GM18498 (cell line): ENCODE data around the gene KLHL29.

ENCODE experiments used
- ATAC-seq: cut with Tn5 transposase; IDR thresholded peaks from one replicate; pipeline ENCODE4 v1.9.1; 2021; ENCODE audit warnings: mild to moderate bottlenecking, moderate library complexity; ENCODE audit not compliant: unreplicated experiment

Gene KLHL29

GRCh38 chr2:23420091-23420839, 35.3 kb downstream of the KLHL29 start:
- ATAC-seq = no peak

- ATAC-seq = no peak
These were observed 36.0 kb downstream of the KLHL29 start for GRCh38 chr2:23420840-23421476.

GRCh38 chr2:23422089-23423061, 37.4 kb downstream of the KLHL29 start:
- no peak for ATAC-seq

GRCh38 chr2:23423062-23423872, 38.3 kb downstream of the KLHL29 start:
- ATAC-seq = no peak

- no peak for ATAC-seq
These were observed 39.1 kb downstream of the KLHL29 start for GRCh38 chr2:23423873-23424680.

GRCh38 chr2:23425338-23425871, 40.4 kb downstream of the KLHL29 start:
- ATAC-seq = no peak

GRCh38 chr2:23425885-23426262, 40.9 kb downstream of the KLHL29 start:
- no peak for ATAC-seq

GRCh38 chr2:23426263-23426905, 41.4 kb downstream of the KLHL29 start:
- no peak for ATAC-seq

- ATAC-seq = no peak
These were observed 42.4 kb downstream of the KLHL29 start for GRCh38 chr2:23427350-23427749.

GRCh38 chr2:23427976-23428375, 43.0 kb downstream of the KLHL29 start:
- ATAC-seq = no peak

- no peak for ATAC-seq
These were observed 44.1 kb downstream of the KLHL29 start for GRCh38 chr2:23429036-23429435.

GRCh38 chr2:23430263-23430662, 45.3 kb downstream of the KLHL29 start:
- ATAC-seq = no peak

GRCh38 chr2:23432531-23432930, 47.6 kb downstream of the KLHL29 start:
- ATAC-seq = no peak

GRCh38 chr2:23433282-23433681, 48.3 kb downstream of the KLHL29 start:
- no peak for ATAC-seq

- ATAC-seq = no peak
These were observed 49.7 kb downstream of the KLHL29 start for GRCh38 chr2:23434721-23435121.

- no peak for ATAC-seq
These were observed 50.5 kb downstream of the KLHL29 start for GRCh38 chr2:23435250-23436035.

GRCh38 chr2:23436346-23437098, 51.5 kb downstream of the KLHL29 start:
- ATAC-seq = no peak

- ATAC-seq = no peak
These were observed 56.4 kb downstream of the KLHL29 start for GRCh38 chr2:23441414-23441813.
